GM21737 (cell line): ENCODE data around the gene PSMB8.
"Not testable (repeated sequence)": the region's sequence is repeated elsewhere in the genome, so short reads cannot be mapped to it uniquely, and the experiment has no call there.

Experiments
- ATAC-seq: cut with Tn5 transposase; IDR thresholded peaks from one replicate; pipeline ENCODE4 v1.9.1; 2021; ENCODE audit warnings: mild to moderate bottlenecking, moderate library complexity; ENCODE audit not compliant: unreplicated experiment

Gene PSMB8

GRCh38 chr6:32843979-32844838 lies at the start of gene PSMB8:
PSMB8 (minus strand) TSS chr6:32844047; CDS start chr6:32843996, 51 bp downstream.
- ATAC-seq = peak; percentile 71

DNA sequence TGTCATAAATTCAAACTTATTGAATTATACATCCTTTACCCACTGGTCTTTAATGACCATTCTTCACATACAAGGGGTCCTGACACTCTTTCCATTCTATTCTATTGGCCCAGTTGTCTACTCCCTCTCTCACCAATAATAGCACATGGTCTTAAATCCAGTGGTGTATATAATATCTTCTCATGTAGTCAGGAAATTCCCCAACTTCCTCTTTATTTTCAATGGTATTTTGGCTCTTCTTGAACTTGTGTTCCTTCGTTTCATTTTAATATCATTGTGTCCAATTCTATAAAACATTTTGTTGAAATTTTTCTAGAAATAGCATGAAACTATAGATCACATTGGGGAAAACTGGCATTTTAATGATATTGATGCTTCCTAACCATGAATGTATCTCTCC lies 47.0 kb upstream of the PSMB8 start:
- ATAC-seq = no peak

GRCh38 chr6:32889533-32889932 lies 45.7 kb upstream of the PSMB8 start:
- ATAC-seq = no peak

- ATAC-seq = no peak
Measured at GRCh38 chr6:32888576-32888975, 44.7 kb upstream of the PSMB8 start.

GRCh38 chr6:32887616-32888015 lies 43.8 kb upstream of the PSMB8 start:
- no peak for ATAC-seq

DNA sequence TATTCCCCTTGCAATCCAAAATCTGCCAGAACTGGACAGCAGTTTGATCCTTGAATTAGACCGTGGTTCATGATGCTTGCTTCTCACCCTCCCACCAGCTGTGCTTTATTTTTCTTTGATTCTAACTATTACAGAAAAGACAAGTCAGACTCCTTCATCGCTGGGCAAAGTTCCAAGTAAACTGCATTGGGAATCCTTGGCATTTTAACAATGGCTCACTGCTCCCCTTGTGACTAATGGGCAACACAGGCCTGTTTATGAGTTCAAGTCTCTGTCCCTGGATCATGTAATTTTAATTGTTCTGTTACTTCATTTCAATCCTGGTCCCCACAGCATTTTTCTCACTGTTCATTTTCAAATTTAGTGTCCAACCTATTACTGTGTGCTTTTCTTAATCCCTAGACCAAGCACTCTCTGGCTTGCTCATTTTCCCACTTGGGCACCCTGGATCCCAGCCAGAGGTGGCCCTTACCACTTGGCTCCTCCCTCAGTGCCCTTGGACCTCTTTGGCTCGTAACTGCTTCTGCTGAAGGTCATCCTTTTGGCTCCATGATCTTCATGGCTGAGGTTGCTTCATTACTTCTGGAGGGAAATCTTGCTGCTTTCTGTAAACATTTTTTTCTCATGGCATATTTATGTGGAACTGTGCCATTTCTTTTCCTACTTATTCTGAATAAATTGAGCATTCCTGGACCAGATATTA lies 43.0 kb upstream of the PSMB8 start:
- no peak for ATAC-seq

GRCh38 chr6:32885698-32886286 lies 41.9 kb upstream of the PSMB8 start:
- no peak for ATAC-seq

GRCh38 chr6:32883789-32884188 lies 39.9 kb upstream of the PSMB8 start:
- ATAC-seq = no peak

DNA sequence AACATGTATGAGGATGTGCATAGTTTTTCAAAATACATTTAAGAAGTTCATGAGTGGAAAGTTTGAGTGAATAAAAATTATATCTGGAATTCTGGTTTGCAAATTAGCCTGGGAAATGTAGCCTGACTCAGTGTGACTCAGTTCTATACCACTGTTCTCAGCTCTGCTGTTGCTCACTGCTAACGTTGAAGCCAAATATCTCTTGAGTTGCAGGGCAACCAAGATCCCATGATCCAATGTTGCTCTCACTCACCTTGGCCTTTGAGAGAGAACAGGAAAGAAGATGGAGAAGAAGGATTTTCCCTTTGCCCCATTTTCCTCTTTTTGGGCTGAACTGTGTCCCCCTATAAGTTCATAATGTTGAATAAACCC lies 39.0 kb upstream of the PSMB8 start:
- no peak for ATAC-seq

GRCh38 chr6:32880962-32881361 lies 37.1 kb upstream of the PSMB8 start:
- ATAC-seq = not testable (repeated sequence)

DNA sequence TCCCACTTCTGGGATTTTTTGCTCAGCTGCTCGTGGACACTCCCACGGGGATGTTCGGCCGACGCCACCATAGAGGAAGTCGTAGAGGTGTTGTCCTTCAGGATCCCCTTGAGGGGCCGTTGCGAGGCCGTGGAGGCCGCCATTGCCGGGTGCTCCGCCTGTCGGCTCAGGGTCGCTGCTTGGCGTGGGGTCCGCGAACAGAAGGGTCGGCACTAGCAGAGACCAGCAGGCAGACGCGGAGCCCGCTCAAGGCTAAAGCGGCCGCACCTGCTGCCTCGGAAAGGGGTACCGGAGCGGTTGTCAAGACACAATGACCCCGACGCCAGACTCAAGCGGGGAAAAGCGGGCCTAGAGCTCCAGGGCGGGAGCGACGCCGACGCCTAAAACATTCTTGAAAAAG lies 35.8 kb upstream of the PSMB8 start:
- ATAC-seq = no peak

DNA sequence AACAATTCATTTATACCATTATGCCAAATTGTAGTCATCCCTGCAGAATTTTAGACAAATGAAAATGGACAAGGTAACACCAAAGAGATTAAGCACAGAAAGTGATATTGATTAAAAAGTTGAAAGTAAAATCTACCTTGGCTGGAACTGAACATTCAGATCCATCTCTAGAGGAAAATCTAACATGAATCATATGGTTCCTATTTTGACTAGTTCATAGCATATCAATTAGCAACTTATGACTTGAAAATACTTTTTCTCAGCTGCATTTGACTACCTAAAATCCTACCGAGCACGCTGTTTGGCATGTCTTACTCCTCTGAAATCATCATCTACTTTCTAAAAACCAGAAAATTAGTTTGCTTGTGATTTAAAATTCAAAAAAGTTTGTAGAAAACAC lies 32.8 kb upstream of the PSMB8 start:
- ATAC-seq = no peak

DNA sequence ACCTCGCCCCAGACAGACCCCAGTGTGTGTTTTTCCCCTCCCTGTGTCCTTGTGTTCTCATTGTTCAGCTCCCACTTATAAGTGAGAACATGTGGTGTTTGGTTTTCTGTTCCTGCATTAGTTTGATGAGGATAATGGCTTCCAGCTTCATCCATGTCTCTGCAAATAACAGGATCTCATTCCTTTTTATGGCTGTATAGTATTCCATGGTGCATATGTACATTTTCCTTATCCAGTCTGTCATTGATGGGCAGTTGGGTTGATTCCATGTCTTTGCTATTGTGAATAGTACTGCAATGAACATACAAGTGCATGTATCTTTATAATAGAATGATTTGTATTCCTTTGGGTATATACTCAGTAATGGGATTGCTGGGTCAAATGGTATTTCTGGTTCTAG lies 30.1 kb upstream of the PSMB8 start:
- not testable (repeated sequence) for ATAC-seq

GRCh38 chr6:32868257-32868788 lies 24.5 kb upstream of the PSMB8 start:
- no peak for ATAC-seq

DNA sequence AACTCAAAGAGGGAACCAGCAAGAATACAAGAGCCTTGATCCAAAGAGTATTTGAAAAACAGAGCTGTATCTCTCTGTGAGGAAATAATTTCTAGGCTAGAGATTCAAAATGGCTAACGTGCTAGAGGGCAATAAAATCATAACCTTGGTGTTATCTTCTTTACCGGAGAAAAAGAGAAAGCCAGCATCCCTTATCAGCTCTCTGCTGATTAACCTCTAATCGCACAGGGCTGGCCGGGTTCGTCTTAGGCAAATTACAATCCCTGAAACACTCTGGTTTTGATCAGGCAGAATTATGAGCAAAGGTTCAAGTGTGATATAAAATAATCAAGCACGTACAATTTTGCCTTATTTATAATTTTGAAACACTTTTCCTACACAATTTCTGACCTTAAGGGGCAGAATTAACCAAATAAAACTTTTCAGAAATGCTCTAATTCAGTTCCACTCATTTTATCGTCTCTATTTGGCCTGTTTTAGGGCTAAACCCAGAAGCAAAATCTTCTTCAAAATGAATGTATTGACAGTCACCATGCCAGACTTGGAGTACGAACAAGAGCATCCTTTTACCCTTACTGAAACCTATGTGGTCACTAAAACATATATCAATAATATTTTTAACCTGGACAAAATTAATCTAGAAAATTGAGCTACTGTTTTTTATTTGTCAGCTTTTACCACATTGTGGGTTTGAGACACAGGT lies 23.9 kb upstream of the PSMB8 start:
- ATAC-seq = no peak

DNA sequence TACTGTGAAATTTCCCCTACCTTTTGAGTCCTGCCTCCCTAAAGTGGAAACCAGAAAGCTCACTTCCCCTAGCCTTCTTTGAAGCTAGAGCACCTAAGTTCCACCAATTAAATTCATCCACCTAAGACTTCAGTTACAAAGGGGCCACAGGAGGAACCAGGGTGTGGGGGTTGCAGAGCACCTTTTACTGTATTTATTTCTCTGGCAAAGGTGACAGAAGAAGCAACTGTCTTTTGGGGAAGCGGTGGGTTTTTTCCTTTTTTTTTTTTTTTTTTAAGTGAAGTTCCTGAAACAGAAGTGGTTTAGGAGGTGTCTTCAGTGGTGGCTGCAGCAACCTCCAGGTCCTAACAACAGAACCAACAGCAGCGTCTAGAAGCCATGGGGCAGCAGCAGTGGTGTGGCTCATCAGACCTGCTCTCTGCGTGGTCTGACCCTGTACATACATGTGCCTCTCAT lies 23.2 kb upstream of the PSMB8 start:
- no peak for ATAC-seq

DNA sequence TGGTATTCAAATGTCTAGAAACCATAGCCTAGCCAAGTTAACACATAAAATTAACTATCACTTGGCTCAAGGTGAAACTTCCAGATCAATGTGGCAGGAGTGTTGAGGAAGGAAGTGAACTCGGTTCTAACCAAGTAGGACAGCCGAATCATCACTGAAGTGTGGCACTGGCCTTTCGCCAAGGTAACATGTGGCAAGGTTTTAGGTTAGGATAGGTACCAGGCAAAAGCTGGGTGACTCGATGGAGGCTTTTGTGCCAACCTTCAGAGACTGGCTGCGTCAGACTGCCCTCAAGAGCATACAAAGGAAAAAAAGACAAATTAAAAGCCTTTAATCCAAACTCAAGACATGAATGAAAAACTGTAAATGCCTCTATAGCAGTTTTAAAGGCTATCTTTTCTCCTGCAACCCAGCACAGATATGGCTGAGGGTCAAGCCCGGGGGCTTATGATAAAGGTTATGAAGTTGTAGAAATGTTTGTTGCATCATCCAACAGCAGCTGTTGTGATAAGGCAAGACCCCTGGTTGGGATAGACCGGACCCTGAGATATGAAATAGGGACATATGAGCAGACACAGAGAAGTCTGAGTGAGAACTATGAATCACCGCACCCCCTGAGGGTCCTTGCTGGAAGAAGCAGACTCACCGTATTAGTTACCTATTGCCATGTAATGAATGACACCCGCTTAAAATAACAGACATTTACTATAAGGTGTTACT lies 22.0 kb upstream of the PSMB8 start:
- ATAC-seq = no peak

DNA sequence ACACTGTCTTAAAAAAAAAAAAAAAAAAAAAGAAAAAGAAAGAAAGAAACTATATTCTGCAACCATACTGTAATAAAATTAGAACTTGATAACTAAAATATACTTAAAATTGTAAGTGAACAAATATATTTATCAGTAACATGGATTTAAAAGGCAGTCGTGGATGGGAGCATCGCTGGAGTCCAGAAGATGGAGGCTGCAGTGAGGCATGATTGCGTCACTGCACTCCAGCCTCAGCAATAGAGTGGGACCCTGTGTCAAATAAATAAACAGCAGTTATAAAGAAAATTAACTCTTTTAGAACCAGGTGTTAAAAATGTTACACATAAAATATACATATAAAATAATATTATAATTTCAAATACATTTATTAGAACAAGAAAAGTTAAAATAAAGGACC lies 18.9 kb upstream of the PSMB8 start:
- no peak for ATAC-seq

GRCh38 chr6:32860674-32861073 lies 16.8 kb upstream of the PSMB8 start:
- ATAC-seq = no peak

GRCh38 chr6:32858194-32858593 lies 14.3 kb upstream of the PSMB8 start:
- ATAC-seq = no peak
